ENCODE results near the gene HOXA6. TPM values are rescaled to one million over a fixed set of nuclear protein-coding genes. Genes with fewer than 3 reads are reported as not detected.
A peak's percentile ranks its signal among the peaks of the same experiment; 100 is the strongest.

Gene HOXA6
- polyA plus RNA-seq, 1 donor: 5.6 TPM

DNA sequence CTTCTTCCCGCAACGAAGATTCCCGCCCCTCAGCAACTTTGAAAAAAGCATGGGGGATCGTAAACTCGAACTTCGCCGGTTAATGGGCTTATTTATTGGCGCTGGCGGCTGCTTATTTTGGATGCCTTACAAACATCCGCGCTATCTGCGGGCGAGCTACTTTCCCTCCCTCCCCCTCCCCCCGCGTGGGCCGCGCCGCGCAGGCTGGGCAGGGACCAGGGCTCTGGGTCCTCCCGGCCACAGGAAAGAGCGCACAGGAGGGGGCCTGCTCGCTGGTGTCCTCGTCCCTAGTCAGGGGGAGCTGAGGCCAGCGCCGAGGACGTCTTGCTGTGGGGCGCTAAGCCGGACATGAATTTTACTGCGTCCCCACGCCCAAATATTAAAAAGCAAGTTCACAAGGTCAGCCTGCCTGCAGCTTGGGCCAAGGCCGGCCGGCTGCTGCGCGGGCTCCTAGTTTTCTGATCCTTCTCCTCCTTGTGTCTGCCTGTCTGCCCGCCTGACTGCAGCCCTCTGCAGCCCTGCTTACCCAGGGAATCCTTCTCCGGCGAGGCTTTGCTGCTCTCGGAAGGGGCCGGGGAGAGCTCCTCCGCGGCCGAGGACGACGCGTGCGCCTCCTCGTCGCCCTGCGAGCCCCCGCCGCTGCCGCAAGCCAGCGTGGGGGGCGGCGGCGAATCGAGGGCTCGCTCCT is 25.4 kb upstream of the HOXA6 start:
- peak; percentile 87 for DNase-seq

DNA sequence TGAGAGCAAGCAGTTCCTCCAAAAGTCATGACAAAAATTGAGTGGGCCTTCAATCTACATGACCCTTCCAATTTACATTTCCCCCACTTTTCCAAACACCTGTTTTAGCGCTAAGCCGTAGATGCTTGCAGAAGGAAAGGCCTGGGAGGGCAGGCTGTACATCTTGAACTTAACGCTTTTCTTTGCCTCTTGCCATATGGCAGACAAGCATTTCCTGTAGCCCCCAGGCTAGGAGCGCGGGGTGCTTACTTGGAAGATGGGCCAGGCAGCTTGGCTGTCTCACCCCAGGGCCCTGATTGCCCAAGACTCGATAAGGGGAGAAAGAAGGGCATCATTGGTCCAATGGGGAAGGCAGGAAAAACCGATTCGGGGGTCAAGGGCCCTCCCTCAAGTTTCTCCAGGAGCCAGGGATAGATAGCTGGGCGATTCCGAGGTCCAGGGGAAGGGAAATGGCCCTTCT is 24.8 kb upstream of the HOXA6 start:
- DNase-seq: no peak

DNA sequence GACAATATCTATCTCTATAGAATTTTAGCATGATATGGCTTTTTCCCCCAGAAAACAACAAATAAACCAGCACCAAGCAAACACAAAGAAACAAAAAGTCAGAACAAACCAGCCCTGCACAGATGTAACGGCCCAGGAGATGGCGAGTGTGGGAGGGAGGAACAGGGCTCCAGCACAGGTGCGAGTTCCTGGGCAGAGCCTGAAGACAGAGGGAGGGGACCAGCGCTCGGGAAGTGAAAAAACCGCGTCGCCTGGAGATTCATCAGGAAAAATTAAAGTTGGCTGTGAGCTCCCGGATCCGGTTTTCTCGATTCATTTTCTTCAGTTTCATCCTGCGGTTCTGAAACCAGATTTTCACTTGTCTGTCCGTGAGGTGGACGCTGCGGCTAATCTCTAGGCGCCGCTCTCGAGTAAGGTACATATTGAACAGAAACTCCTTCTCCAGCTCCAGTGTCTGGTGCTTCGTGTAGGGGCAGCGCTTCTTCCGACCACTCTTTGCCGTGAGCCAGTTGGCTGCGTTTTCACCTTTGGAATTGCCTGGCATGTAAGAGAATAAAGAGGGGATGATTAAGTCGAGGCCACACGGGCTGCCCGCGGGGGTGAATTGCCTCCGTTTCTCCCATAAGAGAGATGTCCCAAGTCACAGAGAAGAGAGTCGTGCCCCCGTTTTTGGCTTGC is 24.2 kb upstream of the HOXA6 start:
- no peak for DNase-seq

DNA sequence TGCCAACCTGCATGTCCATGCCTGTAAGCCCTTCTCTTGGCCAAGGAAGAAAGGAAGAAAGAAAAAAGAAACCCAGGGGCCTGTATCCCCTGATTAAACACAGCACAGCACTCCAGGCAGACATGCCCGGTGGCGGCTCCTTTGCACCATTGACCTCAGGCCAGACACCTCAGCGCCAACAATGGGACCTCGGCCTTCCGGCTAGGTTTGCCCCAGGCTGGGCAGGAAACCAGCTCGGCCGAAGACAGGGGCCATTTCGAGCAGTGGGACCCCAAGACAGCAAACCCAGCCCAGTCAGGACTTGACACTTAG is 23.7 kb upstream of the HOXA6 start:
- no peak for DNase-seq

DNA sequence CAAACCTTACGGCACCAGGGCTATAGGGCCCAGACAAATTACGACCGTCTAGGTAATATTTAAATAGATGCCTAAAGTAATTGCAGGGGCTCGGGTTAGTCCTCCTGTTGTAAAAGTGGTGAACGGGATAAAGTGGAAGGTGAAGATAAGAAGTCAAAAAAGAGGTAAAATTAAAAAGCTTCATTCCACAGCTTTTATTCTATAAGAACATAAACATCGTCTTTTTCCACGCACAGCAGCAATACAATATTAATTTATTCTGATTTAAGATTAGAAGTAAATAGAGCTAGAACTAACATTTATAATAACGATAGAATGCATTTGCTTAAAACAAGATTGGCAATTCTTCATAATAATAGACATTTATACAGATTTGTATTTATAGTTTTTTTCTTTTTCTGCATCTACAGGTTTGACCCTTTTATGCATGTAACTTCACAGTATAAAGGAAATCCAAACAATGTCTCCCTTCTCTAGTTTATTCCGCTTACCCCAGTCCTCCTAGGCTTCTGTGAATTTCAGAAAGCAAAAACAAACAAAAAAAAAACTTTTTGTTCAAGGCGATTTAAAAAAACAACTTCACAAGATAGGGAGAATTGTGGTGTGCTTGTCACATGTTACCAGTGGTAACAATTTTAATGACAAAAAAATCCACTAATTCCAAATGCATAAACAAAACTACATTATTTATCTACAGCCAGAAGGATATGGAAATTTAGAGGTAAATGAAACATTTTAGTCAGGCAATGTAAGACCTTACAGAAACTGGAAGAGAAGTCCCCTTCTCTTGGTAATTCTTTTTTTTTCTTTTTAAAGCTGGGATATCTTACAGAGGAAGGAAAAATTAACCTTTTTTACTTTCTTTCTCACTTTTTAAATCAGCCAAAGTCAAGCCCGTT is 23.1 kb upstream of the HOXA6 start:
- no peak for DNase-seq

DNA sequence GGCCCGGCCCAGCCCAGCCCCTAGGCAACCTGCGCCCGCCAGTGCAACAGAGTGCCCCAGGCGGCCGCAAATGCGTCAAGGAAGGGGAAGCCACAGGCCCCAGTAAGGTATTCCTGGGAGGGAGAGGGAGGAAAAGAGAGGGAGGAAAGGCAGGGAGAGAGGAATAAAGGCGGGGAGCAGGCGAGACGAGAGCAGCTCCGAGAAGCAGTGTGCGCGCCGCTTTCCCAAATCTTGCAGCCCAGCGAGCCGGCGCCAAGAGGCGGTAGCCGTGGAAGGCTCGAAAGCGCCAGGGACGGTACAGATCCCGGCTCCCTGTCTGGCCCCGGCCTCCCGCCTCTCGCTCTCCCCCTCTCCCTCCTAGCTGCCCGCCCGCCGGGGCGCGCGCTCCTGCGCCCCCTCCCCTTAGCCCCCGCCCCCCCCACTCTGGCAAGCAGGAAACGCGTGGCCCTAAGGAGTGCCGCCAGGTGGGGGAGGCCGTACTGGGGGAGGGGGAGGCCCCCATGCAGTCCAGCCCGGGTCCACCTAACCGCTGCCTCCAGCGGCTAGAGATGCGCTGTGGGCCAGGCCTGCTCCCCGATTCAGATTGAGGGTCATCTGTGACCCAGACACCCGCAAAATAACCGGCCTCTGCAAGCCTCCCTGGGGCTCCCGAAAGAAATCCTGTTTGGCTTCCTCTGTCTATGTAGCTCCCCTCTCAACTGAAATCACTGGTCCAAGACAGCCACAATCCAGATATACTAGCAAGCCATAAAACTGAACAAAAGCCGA is 22.3 kb upstream of the HOXA6 start:
- DNase-seq: no peak

DNA sequence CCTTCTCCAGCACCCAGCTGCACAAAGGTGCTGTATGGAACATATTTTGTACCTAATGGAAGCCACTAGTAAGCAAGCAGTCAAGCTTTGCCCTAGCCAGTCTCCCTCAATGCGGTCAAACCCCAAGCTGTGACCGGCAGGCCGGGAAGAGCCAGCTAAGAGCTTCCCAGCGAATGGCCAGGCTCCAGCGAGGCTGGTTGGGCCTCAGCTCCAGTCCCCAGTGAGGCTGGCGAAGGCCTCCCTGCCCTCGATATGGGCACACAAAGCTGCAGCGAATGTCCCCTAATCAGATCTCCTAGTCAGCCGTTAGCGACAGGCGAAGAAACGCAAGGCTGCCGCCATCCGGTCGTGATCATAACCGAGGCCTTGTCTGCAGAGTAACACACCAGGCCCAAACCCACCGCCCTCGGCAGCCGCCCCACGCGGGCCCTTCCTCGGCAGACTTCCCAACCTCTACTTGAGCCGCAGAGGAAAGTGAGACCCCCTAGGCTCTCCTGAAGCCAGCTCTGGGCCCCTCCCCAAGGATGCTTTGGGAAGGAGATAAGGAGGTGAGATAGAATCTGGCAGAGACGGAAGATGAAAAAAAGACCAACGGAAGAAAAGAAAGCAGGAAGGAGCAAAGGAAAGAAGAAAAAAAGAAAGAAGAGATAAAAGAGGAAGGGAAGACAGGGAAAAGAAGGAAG is 20.8 kb upstream of the HOXA6 start:
- DNase-seq: peak; percentile 79

DNA sequence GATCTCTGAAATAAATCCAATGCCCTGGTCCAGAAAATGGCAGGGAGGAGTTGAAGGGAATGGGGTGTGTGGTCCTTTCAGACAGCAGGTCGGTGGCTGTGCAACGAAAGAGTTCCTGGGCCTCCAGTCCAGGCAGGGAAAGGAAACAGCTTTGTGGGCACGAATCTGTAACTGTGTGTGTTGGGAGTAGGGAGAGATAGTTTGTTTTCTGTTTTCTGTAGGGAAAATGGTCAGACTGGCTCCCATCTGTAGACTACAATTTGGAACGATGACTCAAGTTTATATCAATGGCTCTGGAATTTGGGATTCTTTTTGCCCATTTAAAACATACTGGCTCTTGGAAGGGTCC is 20.3 kb upstream of the HOXA6 start:
- no peak for DNase-seq

DNA sequence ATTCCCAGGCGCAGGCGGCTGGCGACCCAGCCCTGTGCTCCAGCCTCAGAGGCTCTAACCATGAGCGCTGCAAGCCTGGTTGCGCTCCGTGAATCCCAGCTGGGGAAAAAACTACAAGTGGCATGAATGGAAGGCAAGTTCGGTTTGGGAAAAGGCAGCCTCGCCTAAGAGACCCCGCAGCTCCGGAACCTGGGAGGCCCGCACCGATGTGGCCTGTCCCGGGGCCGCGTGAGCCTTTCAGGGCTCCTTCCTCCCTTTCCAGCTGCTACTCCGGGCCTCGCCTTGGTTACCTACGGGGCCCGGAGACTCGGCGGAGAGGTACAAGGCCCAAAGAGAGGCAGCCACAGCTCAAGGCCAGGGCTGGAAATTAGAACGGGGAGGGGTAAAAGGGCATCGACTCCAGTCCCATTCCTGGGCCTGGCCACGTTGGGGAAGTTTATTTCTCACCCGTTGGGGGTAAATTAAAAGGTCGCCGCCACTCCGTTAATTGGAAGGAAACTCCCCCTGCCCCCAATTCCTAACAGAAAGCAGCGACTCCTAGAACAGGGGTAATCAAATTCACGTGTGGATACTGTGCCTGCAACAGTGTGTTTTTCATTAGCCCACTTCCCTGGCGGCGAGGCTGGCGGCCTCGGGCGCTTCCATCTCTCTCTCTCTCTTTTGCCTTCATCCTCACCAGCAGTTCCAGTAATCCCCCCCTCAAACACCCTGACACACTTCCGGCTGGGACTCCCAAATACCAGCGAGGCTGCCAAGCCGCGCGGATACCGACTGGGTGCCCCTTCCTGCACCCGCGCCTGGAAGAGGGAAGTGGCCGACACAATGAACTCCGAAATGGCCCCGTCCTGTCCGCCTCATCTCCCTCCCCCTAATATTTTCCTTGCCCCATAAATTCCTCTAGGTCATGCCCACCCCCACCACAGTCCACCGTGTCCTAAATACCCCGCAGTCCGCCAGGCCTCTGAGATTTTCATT is 19.2 kb upstream of the HOXA6 start:
- no peak for DNase-seq

DNA sequence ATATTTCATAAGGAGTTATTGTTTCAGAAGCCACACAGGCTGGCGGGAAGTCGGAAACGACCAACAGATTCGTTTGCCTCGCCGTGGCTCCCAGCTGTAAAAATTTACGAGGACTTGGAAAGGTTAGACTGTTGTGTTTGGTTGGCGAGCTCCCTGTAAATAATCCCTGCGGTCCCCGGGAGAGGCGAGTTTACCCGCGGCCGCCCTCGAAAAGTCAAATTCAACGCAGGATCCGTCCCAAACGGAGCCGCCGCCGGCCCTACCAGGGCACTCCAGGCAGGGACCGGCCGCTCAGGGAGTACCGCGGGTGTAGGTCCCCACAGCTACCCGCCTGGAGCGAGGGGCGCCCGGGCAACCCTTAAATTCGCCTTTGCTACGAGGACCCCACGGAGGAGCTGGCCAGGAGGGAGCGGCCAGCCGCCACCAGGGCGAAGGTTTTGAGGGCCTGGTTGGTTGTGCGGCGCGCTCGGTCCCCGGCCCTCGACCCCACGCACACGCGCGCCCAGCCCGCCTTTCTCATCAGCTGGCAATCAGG is 18.5 kb upstream of the HOXA6 start:
- no peak for DNase-seq

DNA sequence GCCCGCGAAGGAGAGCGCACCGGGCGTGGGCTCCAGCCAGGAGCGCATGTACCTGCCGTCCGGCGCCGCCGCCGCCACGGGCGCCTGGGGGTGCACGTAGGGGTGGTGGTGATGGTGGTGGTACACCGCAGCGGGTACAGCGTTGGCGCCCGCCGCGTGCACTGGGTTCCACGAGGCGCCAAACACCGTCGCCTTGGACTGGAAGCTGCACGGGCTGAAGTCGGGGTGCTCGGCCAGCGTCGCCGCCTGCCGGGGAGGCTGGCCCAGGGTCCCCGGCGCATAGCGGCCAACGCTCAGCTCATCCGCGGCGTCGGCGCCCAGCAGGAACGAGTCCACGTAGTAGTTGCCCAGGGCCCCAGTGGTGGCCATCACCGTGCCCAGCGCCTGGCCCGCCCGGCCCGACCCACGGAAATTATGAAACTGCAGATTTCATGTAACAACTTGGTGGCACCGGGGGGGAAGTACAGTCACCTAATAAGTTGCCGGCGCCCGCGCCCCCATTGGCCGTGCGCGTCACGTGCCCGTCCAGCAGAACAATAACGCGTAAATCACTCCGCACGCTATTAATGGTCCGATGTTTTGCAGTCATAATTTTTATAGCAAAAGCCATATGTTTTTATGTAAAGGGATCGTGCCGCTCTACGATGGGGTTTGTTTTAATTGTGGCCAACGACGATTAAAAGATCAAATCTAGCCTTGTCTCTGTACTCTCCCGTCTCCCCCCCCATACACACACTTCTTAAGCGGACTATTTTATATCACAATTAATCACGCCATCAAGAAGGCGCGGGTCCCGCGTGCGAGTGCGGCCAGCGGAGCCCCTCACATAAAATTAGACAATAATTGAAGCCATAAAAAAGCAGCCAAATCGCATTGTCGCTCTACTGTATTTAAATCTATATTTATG is 17.8 kb upstream of the HOXA6 start, which contains the start of gene HOXA9:
Gene HOXA9, minus strand, starts transcription at position 449 of the 907 bp plus-strand sequence. Its CDS starts 80 bp downstream, at position 369.
- peak; percentile 94 for DNase-seq

DNA sequence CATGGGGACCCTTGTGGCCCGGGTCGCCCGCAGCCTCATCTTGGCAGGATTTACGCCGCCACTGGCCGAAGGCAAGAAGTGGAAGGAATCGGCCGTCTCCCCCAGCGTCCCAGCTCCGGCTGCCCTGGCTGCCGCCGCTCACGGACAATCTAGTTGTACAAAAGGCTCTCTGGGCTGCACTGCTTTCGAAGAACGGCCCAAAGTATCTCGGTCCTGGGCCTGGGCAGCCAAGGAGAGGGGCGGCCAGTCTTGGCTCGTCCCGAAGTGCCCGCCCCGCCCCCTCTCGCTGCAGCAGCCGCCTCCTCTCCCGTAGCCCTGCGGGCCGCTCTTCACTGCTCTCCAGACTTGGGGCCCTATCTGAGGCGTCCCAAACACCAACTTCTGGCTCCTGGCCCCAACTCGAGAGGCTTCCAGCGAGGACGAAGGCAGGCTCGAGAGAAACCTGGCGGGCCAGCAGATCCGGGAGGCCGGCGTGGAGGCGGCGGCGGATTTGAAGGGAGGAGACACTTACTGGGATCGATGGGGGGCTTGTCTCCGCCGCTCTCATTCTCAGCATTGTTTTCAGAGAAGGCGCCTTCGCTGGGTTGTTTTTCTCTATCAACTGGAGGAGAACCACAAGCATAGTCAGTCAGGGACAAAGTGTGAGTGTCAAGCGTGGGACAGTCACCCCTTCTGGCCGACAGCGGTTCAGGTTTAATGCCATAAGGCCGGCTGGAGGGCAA is 17.0 kb upstream of the HOXA6 start:
- no peak for DNase-seq

DNA sequence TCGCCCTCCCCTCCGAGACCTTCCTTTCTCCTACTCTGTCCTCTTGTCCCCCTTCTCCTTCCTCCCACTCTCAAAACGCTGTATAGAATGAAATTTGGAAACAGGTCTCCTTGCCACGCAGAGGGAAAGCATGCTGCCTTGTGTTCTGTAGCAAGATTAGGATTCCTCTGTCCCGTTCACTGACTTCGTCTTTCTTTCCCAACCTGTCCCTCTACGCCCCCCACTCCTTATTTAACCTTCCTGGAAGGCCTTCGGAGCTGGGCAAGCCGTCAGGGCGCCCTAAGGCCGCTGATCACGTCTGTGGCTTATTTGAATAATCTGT is 16.4 kb upstream of the HOXA6 start:
- no peak for DNase-seq

DNA sequence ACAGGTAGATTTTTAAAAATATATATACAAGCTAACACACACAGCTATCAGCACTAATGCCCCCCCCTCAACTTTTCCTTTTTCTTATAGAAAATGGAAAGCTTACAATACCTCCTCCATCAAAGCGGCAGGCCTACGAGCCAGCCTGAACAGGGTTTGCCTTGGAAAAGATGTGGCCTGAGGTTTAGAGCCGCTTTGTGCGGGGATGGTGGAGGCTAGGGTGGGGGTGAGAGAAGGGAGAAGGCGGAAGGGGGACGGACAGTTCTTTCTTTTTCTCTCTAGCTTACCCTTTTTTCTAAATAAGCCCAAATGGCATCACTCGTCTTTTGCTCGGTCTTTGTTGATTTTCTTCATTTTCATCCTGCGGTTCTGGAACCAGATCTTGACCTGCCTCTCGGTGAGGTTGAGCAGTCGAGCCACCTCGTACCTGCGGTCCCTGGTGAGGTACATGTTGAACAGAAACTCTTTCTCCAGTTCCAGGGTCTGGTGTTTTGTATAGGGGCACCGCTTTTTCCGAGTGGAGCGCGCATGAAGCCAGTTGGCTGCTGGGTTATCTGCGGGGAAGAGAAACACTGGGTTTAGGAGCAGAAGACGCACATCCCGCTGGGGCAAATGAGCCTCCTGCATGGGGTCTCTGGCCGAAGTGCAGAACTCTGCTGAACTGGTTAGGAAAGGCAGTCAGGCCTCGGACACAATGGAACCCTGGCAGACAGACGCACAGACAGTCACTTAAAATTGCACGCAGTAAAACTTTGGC is 15.9 kb upstream of the HOXA6 start:
- no peak for DNase-seq

DNA sequence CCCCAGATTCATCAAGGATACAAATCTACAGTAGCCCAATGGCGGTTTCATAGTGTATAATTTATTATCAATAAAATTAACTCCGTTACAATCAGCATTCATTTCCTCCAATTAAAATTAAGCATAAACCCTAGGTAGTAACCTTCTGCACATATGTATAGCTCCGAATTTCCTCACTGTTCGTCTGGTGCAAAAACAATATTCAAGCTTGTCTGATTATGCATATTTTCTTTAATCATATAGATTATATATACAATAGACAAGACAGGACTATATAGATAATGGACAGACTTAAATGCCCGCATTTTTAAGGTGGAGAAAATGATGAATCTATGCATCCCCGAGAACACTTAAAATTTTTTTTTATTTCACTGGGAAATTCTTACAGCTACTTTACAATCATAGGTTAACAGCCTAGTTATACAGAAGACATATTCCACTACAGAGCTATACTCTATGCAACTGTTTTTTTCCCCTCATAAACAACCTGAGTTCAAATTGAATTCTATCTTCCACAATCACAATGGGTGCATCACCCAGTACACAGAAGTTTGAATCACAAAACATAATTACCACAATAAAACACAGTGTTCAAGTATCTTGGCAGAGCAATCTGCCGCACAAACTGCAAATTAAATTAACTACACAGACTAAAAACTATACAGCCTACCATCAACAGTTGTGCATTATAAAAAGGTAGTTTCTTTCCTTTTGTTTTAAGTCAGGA is 15.2 kb upstream of the HOXA6 start:
- DNase-seq: no peak

DNA sequence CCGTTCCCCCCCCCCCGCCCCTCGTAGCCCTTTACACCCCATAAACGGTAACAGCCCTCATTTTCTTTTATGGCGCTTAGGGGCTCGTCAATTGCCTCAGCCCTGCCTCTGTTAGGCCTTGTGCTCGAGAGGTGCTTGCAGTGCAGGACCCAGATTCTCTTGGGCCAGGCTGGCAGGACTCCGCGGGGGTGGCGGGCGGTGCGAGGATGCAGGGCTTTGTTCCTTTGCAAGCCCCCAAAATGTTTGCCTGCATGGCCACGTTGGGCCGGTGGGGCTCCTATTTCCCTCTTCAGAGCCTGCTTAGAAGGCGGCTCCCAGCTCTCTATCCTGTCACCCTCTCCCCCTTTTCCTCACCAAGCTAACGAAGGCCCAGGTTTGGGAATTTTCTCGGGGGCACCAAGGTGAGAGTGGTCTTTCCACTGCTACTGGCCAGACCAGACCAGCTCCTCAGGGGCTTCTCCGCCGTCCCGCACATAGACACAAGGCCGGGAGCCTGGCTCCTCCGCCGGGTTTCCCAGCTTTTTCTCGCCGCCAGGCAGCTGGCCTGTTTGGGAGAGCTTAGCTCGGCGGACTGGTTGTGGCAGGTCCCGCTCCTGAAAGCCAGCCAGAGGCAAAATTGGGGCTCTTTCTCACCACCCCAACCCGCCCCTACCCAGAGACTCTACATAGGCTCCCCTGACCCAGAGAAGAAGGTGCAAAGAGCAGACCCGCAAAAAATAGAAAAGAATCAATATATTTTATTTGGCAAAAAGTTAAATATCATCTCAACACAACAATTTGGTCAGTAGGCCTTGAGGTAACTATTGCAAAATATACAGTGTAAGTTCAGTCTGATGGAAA is 14.4 kb upstream of the HOXA6 start:
- DNase-seq: no peak
